ENCODE results near the gene NIM1K. TPM values are rescaled to one million over a fixed set of nuclear protein-coding genes. Genes with fewer than 3 reads are reported as not detected.

Gene NIM1K
- total and polyA plus RNA-seq, 2 of the 13 experiments (the other 11 are each of a cell fraction or from before 2014, with no cell fraction given): 0.04 TPM; not detected in 1

DNA sequence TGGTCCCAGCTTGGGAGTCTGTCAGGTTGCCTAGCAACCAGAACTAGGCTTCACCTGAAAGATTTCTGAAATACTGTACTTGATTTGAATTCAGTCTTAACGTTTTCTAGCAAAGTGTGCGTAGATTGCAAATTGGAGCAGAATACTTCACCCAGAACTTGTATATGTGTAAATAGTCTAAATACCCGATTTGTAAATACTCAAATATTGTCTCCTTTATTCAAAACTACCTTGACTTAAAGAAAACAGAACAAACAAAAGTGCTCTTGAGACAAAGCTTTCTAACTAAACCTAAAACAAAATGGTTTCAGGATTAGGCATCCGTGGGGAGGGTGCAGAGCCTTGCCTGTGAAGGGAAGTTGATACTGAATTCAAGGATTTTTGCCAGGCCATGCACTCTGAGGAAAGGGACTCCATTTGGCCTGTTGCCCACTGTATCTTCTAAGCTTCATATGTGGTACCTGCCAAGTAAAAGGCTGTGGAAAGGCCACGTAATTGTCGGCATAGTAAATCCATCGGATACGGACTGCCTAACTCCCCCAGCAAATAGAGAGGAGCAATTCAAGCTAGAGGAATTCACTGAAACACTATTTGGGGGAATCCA is 121.9 kb downstream of the NIM1K start:
- Histone ChIP-seq H3K9me3 (ENCODE audit: low read length) (no peaks in the 10 kb centered on the region), H3K9ac (ENCODE audit: insufficient read depth, low read depth, low read length) (peak overlapping the region; percentile 56), H3K27ac (ENCODE audit: extremely low read length, insufficient read depth, low read length) (peak overlapping the region; percentile 91), H3K36me3 (replicated peaks in 1 of 2; ENCODE audit: control insufficient read depth in 1 of 2, insufficient read depth in 2 of 2, low read length in 2 of 2) (no peaks in the 10 kb centered on the region; a peak in 2 of 5 replicates), H2AFZ (ENCODE audit: low read length) (no peak overlapping the region), H3K79me2 (ENCODE audit: insufficient read depth, low read length) (peaks cover 49% of the 10 kb centered on the region), H3K4me2 (ENCODE audit: low read depth, low read length) (peak overlapping the region; percentile 49), H4K20me1 (ENCODE audit: insufficient read depth, low read length) (peaks cover 40% of the 10 kb centered on the region), H3K27me3 (ENCODE audit: control insufficient read depth in 1 of 2, insufficient read depth in 2 of 2, low read length in 2 of 2) (no peaks in the 10 kb centered on the region; a peak in 1 of 5 replicates), H3K4me1 (ENCODE audit: insufficient read depth, low read length) (peaks cover 43% of the 10 kb centered on the region), H3K4me3 (replicated peaks in 1 of 3; ENCODE audit: insufficient read depth in 1 of 3, low read depth in 2 of 3, low read length in 3 of 3) (peak overlapping the region; percentile 17 to 34 (median 25); a peak in 4 of 6 replicates)
- no peak for DNase-seq (ENCODE audit: low spot score)
- POLR2A ChIA-PET: interaction anchor here (0.6 to 2.8 kb wide), 17 partner anchors 11 to 286 kb away, joined by 3 to 66 read pairs (median 6); partner anchors contain the start of genes C5orf34, CCL28, TMEM267 and ZNF131
- ATAC-seq: no peak
- no peak for FAIRE-seq
- BruUV-seq (replicated peaks): TSS peak; percentile 94
- intact Hi-C loops (cut with micrococcal nuclease; ENCODE audit: unreplicated experiment) (loop anchor here (1.0 to 5.0 kb wide), 3 partner anchors 33 to 192 kb away; partner anchors contain the start of genes TMEM267 and ZNF131), in situ Hi-C loops (cut with HindIII; ENCODE audit: extremely low pct_ligation_motif_present, low pct_unique_long_range_greater_than_20kb) (no loop called here)
- WGBS (ENCODE audit: low lambda C conversion rate): 68% methylated on average over 8 of the region's 8 CpGs
- CTCF ChIA-PET (ENCODE audit: low intra/inter-chr PET ratio, low total read pairs): no interaction called here
- peak; percentile 17; the same call in 1 of the 2 replicates for TF ChIP-seq POLR2AphosphoS5 (IDR thresholded peaks at IDR 0.05; ENCODE audit: low read depth, low read length)
- no peak for TF ChIP-seq RARG (CRISPR knock-in tag; IDR thresholded peaks at IDR 0.05; ENCODE audit: low read depth)
- TF ChIP-seq ZBTB20 (CRISPR knock-in tag; IDR thresholded peaks at IDR 0.05; ENCODE audit: borderline replicate concordance, low read depth): no peak
- no peak for TF ChIP-seq SYNCRIP (IDR thresholded peaks at IDR 0.05; ENCODE audit: insufficient read depth, low read depth, low read length)
- no peak; the same call in 1 of the 2 replicates for TF ChIP-seq KLF11 (CRISPR knock-in tag; IDR thresholded peaks at IDR 0.05)
- peak; percentile 64; the same call in 1 of the 2 replicates for TF ChIP-seq ZBTB38 (CRISPR knock-in tag; IDR thresholded peaks at IDR 0.05)
- TF ChIP-seq KDM6A (CRISPR knock-in tag; IDR thresholded peaks at IDR 0.05; ENCODE audit: low read depth): no peak
- TF ChIP-seq, protein P1, sequence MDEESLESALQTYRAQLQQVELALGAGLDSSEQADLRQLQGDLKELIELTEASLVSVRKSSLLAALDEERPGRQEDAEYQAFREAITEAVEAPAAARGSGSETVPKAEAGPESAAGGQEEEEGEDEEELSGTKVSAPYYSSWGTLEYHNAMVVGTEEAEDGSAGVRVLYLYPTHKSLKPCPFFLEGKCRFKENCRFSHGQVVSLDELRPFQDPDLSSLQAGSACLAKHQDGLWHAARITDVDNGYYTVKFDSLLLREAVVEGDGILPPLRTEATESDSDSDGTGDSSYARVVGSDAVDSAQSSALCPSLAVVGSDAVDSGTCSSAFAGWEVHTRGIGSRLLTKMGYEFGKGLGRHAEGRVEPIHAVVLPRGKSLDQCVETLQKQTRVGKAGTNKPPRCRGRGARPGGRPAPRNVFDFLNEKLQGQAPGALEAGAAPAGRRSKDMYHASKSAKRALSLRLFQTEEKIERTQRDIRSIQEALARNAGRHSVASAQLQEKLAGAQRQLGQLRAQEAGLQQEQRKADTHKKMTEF (CRISPR knock-in tag; IDR thresholded peaks at IDR 0.05): no peak
- TF ChIP-seq RBAK (CRISPR knock-in tag; IDR thresholded peaks at IDR 0.05): no peak
- TF ChIP-seq NCOA5 (CRISPR knock-in tag; IDR thresholded peaks at IDR 0.05): no peak
- TF ChIP-seq RFX1 (IDR thresholded peaks at IDR 0.05): peak; percentile 86
- no peak for TF ChIP-seq ZNF232 (CRISPR knock-in tag; IDR thresholded peaks at IDR 0.05; ENCODE audit: borderline replicate concordance)
- TF ChIP-seq, protein P2, sequence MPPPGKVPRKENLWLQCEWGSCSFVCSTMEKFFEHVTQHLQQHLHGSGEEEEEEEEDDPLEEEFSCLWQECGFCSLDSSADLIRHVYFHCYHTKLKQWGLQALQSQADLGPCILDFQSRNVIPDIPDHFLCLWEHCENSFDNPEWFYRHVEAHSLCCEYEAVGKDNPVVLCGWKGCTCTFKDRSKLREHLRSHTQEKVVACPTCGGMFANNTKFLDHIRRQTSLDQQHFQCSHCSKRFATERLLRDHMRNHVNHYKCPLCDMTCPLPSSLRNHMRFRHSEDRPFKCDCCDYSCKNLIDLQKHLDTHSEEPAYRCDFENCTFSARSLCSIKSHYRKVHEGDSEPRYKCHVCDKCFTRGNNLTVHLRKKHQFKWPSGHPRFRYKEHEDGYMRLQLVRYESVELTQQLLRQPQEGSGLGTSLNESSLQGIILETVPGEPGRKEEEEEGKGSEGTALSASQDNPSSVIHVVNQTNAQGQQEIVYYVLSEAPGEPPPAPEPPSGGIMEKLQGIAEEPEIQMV (CRISPR knock-in tag; IDR thresholded peaks at IDR 0.05; ENCODE audit: low read depth): no peak
- no peak for TF ChIP-seq ZNF121 (CRISPR knock-in tag; IDR thresholded peaks at IDR 0.05)
- TF ChIP-seq, protein P3, sequence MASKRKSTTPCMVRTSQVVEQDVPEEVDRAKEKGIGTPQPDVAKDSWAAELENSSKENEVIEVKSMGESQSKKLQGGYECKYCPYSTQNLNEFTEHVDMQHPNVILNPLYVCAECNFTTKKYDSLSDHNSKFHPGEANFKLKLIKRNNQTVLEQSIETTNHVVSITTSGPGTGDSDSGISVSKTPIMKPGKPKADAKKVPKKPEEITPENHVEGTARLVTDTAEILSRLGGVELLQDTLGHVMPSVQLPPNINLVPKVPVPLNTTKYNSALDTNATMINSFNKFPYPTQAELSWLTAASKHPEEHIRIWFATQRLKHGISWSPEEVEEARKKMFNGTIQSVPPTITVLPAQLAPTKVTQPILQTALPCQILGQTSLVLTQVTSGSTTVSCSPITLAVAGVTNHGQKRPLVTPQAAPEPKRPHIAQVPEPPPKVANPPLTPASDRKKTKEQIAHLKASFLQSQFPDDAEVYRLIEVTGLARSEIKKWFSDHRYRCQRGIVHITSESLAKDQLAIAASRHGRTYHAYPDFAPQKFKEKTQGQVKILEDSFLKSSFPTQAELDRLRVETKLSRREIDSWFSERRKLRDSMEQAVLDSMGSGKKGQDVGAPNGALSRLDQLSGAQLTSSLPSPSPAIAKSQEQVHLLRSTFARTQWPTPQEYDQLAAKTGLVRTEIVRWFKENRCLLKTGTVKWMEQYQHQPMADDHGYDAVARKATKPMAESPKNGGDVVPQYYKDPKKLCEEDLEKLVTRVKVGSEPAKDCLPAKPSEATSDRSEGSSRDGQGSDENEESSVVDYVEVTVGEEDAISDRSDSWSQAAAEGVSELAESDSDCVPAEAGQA (IDR thresholded peaks at IDR 0.05; ENCODE audit: low read depth): 0 out of 2 replicates have a peak, but pooled peaks have one; percentile 3
- TF ChIP-seq, protein P3 (CRISPR knock-in tag; IDR thresholded peaks at IDR 0.05; ENCODE audit: borderline replicate concordance): no peak
- TF ChIP-seq ATF7-NPFF (CRISPR knock-in tag; IDR thresholded peaks at IDR 0.05; ENCODE audit: low read depth): no peak
